ENCODE data around the gene PKMYT1.

GRCh38 chr16:2933701-2934100, 46.5 kb downstream of the PKMYT1 start:
- TF ChIP-seq CTCF (conservative IDR thresholded peaks at IDR 0.05; ENCODE audit: low read length) (no peak), EZH2phosphoT487 (IDR thresholded peaks at IDR 0.05; ENCODE audit: borderline replicate concordance, low read depth, low read length) (no peak)
